ENCODE measurements around the gene ADAMTSL5.

DNA sequence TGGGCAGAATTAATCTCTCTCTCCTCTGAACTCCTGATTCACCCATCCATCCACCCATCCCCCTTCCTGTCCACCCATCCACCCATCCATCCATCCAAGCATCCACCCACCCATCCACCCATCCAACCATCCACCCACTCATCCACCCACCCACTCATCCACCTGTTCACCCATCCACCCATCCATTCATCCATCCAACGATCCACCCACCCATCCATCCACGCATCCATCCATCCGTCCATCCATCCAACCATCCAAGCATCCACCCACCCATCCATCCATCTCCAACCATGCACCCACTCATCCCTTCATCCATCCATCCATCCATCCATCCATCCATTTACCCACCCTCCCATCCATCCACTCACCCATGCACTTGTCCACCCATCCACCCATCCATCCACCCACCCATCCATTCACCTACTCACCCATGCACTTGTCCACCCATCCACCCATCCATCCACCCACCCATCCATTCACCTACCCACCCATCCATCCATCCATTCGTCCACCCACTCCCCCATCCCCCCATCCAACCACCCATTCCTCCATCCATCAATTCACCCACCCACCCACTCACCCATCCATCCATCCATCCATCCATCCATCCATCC is 36.6 kb upstream of the ADAMTSL5 start:
- TF ChIP-seq POLR2A (IDR thresholded peaks at IDR 0.05) (no peak), POLR2AphosphoS5 (IDR thresholded peaks at IDR 0.05) (no peak), CTCF (IDR thresholded peaks at IDR 0.05) (no peak)

Measured in gastroesophageal sphincter (tissue), 3 donors.